ENCODE data around the gene ST6GAL1. TPM values are rescaled to one million over a fixed set of nuclear protein-coding genes. Genes with fewer than 3 reads are reported as not detected.

Gene ST6GAL1
- total RNA-seq, 2 donors from 2014 or later, result 41.9 to 53.3 TPM

- no peak for DNase-seq (ENCODE audit: low spot score)
Observed at GRCh38 chr3:186909078-186909853, 21.1 kb upstream of the ST6GAL1 start.

DNA sequence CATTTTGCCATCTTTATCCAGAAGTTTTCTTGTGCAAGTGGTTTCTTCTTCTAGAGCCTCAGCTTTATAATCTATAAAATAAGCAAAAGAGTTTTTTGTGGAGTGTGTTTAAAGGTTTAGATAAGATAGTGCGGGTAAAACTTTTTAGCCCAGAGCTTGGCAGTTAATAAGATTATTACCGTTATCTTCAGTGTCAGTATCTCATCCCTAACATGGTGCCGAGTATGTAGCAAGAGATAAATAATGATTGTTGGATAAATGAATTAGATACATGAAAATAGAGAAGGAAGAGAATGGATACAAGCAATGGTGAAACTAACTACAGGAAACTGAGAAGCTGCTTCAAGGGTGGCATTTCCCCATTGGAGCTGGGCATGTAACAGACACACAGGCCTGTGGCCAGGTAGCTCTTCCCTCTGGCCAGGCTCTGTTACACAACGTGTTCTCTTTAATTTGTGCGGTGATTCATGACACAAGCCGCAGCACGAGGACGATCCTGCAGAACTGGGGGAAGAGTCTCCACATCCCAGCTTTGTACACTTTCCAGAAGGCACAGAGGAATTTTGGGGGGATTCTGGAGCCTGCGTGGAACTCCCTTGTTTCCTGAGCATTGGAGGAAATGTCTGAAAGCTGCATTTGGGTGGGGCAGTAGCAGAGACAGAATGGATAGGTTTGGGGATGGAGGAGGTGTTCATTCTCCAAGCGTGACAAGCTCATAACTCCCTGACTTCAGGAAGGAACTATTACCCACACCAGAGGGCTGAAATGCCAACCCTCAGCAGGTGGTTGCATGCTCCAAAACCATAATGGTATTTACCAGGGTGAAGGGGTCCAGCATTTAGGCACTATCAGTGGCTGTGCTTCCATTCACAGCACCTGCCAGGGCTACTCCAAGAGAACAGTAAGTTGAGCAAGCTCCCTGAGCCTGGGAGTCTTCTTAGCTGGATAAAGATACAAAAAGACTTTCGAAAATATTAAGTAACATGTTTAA, 14.2 kb upstream of the ST6GAL1 start:
- intact Hi-C loops (cut with DNase I), result no loop called here
- no peak for DNase-seq (ENCODE audit: low spot score)

More at GRCh38 chr3:186909078-186909853, 21.1 kb upstream of the ST6GAL1 start:
- intact Hi-C loops (cut with DNase I), result no loop called here

GRCh38 chr3:186917512-186918312, 12.6 kb upstream of the ST6GAL1 start:
- DNase-seq (ENCODE audit: low spot score), result no peak
- intact Hi-C loops (cut with DNase I), result no loop called here

- intact Hi-C loops (cut with DNase I), result no loop called here
- no peak for DNase-seq (ENCODE audit: low spot score)
Observed at GRCh38 chr3:186920301-186920700, 10.0 kb upstream of the ST6GAL1 start.

DNA sequence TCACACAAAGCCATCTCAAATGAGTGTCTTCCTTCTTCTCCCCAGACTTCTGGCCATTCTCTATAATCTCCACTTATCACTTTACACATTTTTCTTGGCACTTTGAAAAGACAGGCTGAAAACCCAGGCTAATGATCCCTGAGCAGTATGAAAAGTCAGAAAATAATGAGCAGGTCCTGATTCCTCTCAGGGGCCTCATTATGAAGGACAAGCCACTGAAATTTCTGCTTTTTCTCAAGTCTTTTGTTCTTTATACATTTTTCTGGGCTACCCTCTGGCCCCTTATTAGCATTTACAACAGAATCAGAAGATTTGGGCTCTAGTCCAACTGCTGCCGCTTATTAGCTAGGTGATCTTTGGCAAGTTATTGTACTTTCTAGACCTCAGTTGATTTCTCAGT, 9.5 kb upstream of the ST6GAL1 start:
- intact Hi-C loops (cut with DNase I), result no loop called here
- no peak for DNase-seq (ENCODE audit: low spot score)

- DNase-seq (ENCODE audit: low spot score), result no peak
- intact Hi-C loops (cut with DNase I), result no loop called here
Observed at GRCh38 chr3:186921578-186921977, 8.7 kb upstream of the ST6GAL1 start.

- intact Hi-C loops (cut with DNase I), result no loop called here
- DNase-seq (ENCODE audit: low spot score), result no peak
Observed at GRCh38 chr3:186922224-186922623, 8.1 kb upstream of the ST6GAL1 start.

DNA sequence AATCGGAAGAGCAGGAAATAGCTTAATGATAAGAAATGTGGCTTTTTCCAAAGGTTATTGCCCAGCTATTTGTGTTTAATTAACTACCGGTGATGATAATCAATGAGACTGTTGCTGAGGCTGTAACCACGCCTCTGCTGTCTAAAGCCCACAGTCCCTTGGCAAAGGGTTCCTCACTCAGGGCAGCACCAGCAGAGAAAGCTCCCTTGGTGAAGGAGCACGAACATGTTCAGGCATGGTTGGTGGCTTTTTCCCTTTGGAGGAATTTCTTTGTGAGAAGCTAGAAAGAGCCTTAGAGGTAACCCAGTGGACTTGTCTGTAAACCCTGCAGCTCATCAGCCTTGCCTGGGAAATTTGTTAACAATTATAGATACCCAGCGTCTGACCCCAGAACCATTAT, 7.5 kb upstream of the ST6GAL1 start:
- intact Hi-C loops (cut with DNase I), result no loop called here
- no peak for DNase-seq (ENCODE audit: low spot score)

DNA sequence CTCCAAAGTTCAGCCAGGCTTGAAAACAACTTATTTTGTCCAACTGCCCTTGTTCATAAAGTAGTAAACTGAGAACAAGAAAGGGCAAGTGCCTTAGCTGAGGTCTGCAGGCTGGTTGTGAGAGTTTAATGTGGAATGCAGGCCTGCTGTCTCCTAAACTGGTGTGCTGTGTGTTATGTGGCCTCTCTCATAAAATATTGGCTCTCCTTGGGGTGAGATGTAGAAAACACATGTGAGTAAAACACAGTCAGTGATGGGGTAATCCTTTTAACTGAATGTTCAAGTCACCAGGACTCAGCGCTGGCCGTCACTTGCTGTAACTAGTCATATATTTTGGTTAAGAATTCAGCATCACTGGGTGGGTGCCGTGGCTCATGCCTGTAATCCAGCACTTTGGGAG, 7.1 kb upstream of the ST6GAL1 start:
- intact Hi-C loops (cut with DNase I), result no loop called here
- DNase-seq (ENCODE audit: low spot score), result no peak

DNA sequence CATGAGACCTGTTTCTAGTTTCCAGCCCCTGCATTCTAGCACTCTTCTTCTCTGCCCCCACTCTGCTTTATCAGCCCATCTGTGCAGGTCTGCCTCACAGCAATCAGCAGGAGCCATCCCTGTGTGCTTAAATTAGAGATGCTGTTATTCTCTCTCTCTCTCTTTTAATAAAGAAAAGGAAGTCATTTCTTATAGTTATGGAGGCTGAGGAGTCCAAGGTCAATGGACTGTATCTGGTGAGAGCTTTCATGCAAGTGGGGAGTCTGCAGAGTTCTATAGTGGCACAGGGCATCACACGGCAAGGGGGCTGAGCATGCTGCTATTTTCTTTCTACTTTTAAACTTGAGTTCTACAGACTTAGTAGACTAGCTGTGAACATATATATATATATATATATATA, 4.5 kb upstream of the ST6GAL1 start:
- DNase-seq (ENCODE audit: low spot score), result no peak
- intact Hi-C loops (cut with DNase I), result no loop called here

GRCh38 chr3:186929186-186929585, 1.1 kb upstream of the ST6GAL1 start:
- intact Hi-C loops (cut with DNase I), result no loop called here
- DNase-seq (ENCODE audit: low spot score), result no peak

DNA sequence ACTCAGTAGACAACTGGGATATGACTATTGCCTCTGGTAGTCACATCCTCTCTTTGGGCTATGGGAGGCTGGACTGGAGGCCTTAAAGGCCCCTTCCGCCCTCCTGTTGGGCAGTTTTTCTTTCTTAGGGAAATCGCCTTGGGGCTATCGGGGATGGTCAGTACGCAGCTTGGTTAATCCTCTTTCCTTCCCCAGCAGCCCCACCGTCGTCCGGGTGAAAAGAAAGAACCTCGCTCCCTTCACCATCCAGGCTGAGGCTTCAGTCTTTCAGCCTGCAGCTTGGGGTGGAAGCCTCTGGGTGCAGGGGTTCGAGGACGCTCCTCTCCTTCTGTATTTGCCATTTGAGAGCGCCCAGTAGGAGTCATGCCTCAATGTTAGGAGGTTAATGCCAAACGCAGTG, 641 bp upstream of the ST6GAL1 start:
- no peak for DNase-seq (ENCODE audit: low spot score)
- intact Hi-C loops (cut with DNase I), result loop anchor here in 1 of 2 donors (5.0 kb wide), 1 partner anchor 43 kb away; no protein-coding TSS in a partner anchor

DNA sequence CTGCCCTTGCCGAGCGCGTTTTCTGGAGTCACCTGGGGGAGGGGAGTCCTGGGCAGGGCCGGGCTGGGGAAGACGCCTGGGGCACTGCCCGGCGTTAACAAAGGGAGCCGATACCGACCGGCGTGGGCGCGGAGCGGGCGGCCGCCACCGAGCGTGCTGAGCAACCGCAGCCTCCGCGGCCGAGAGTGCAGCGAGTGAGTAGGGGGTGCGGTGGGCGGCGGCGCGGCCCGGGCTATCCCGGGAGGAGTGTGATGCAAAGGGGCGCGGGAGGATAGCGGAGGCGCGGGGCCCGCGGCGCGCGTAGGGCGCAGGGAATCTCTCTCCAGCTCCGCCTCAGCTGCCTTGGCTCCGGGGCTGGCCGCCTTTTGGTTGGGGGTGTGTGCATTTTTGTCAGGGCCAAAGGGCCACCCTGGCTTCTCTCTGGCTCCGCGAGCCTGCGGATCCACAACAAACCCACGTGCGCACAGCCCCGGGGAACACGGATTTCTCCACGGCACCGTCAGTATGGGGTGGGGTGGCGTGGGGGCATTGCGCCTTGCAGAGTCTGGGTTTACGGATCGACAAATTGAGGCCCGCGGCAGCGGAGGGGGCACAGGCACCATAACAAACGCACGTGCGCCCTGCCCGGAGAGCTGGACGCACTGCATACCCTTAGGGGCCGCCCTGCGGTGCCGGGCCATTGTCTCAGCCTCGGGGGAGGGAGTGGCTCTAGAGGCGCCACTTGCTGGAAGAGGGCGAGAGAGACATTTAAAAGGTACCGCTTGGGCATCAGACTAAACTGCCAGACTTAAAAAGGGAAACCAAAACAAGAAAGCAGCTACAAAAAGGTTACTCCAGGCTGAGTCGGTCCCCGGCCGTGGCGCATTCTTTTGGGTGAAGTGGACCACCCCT, 560 bp downstream of the ST6GAL1 start:
- intact Hi-C loops (cut with DNase I), result loop anchor here in 1 of 2 donors (5.0 kb wide), 1 partner anchor 41 kb away; no protein-coding TSS in a partner anchor
- peak; percentile 87 for DNase-seq (ENCODE audit: low spot score)

DNA sequence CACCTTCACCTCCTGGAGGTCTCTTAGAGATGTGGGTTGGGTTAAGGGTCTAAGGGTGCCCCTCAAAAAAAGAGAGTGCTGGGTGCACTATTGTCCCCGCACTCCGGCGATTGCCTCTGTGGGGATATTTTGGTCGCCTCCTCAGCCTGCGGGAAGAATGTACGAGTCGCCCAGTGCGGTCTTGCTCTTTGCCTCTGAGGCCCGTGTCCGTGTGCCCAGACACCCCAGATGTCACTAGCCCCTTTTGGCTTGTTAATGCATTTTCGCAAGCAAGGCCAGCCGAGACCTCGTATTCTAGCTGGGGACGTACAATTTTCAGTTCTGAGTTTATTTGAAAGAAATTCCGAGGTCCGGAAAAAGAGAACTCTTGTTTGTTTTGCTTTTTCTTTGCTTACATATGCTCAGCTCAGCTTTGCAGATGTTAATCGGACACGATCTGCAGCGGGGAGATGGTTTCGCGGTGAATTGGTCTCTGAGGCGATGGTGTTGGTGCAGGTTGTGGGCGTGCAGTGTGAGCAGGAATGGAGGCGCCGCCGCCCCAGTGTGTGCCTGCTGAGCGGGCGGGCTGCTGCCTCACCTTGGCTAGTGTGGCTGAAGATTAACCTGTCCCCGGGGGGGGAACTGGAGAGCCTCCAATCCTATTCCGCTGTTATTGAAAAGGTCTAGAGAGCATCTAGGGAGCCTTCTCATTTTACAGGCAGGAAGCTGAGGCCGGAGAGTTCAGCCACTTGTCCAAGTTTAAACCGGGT, 1.4 kb downstream of the ST6GAL1 start:
- DNase-seq (ENCODE audit: low spot score), result no peak
- intact Hi-C loops (cut with DNase I), result loop anchor here in 1 of 2 donors (5.0 kb wide), 1 partner anchor 41 kb away; no protein-coding TSS in a partner anchor

DNA sequence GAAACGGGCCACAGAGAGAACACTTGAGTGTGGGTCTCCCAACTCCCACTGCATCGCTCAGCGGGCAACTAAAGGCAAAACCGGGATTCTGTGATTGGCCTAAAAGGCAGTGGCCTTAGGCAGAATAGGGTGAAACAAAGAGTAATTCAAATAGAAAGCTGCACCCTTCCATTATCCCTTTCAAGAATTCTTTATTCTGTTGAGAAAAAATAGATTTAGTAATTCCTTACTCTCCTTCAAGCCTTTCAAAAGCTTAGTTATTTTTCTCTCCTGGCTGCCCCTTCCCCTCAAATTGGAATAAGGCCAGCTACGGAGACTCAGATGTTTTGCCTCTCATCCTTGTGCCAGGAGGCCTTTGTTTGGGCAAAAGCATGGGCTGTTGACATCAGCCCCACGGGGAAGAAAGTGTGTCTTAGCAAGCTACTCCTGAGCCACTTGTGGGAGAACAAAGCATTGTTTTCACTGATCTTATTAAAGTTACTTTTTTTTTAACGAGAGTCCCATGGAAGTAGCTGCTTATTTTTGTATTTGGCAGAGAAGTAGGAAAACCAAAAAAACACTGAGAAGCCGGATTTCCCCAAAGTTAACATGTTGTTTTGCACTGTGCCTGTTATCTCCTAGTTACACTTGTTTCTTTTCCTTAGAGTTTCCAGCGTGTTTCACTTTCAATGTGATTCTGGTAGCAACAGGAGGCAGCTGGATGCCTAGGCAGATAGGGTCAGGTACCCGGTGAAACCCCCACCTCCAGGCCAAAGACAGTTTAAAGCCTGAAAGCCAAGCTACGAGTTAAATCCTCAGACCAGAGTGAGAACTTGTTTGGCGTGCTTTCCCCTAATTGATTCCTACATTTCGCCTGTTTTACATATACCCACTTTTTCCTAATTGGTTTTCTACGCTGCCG, 2.2 kb downstream of the ST6GAL1 start:
- no peak for DNase-seq (ENCODE audit: low spot score)
- intact Hi-C loops (cut with DNase I), result loop anchor here in 1 of 2 donors (5.0 kb wide), 1 partner anchor 40 kb away; no protein-coding TSS in a partner anchor

DNA sequence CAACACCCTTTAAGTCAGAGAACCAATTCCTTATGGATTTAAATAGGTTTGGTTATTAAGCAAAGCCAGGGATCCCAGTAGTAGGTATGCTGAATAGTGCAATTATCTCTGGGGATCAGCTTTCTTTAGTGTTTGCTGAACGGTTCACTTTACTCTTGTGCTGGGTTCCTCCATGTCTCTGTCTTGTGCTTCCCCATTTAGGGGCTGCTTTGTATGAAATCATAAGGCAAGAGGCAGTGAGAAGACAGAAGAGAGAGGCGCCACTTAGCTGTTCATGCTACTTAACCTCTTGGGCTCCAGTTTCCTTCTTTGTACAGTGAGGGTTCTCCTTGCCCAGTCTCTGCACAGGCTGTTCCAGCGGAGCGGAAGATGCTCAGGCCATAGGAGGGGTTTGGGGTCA, 3.5 kb downstream of the ST6GAL1 start:
- DNase-seq (ENCODE audit: low spot score), result no peak
- intact Hi-C loops (cut with DNase I), result loop anchor here in 1 of 2 donors (5.0 kb wide), 1 partner anchor 38 kb away; no protein-coding TSS in a partner anchor

Data from posterior vena cava (tissue), 2 donors.